ENCODE results near the gene TSPAN17.

The TSPAN17 gene

DNA sequence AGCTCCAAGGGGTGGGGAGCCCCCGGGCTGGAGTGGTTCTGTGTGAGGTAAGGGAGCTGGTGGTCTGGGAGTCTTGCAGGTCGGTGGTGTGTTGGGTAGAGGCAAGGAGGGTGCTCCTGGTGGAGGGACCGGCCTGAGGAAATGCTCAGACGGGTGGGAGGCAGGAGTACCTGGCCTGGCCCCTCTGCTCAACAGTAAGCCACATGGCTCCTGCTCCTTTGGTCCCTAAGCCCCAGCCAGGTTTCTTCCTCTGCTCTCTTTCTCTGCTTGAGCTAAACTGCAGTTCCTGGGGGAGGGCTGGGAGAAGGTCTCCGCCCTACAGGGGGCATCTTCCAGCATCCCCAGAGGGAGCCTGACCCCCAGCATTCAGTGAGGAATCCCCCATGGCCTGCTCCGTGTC, 17.2 kb downstream of the TSPAN17 start:
- no CpG with 5 or more reads among the region's 6 CpGs for WGBS (ENCODE audit: extremely low coverage, insufficient coverage, low lambda C conversion rate)
- no peak overlapping the region for H3K27ac ChIP-seq (ENCODE audit: low read depth, low read length)

DNA sequence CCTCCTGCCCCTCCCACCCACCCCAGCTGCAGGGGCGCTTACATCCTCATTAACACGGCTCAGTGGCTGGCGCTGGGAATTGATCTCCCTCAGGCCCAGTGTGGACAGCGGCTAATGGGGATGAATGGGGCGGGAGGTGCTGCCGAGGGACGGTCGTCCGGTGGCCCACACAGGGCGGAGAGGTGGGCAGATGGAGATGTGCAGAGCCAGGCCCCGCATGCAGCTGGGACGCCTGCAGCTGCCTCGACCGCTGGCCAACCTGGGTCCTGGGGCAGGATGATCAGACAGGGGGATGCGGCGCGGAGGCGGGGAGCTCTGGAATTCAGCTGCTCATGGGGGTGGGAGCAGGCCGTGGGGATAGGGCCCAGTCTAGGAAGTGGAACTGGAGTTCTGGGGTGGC, 17.6 kb downstream of the TSPAN17 start:
- Histone ChIP-seq H3K79me1 (ENCODE audit: low read length) (no peaks in the 10 kb centered on the region), H2BK5ac (ENCODE audit: low read length) (no peak overlapping the region), H3K4me2 (ENCODE audit: low read length) (no peak overlapping the region), H3K27ac (ENCODE audit: low read depth, low read length) (no peak overlapping the region), H4K8ac (ENCODE audit: low read depth, low read length) (no peak overlapping the region), H3K4me3 (ENCODE audit: low read length) (no peak overlapping the region), H3K4me1 (ENCODE audit: control insufficient read depth, low read depth, low read length) (no peaks in the 10 kb centered on the region), H2AK5ac (ENCODE audit: low read length) (no peak overlapping the region), H3K9ac (ENCODE audit: low read length) (no peak overlapping the region), H2BK120ac (ENCODE audit: low read depth, low read length) (no peak overlapping the region), H3K56ac (ENCODE audit: low read length) (no peak overlapping the region), H2BK15ac (replicated peaks; ENCODE audit: low read depth) (no peak overlapping the region), H3K79me2 (ENCODE audit: control insufficient read depth, insufficient read depth, low read length) (no peaks in the 10 kb centered on the region), H3K4ac (ENCODE audit: low read depth, low read length) (no peak overlapping the region), H3K36me3 (ENCODE audit: control insufficient read depth, insufficient read depth, low read length) (no peaks in the 10 kb centered on the region), H4K5ac (ENCODE audit: low read length) (no peak overlapping the region), H3K18ac (ENCODE audit: low read length) (no peak overlapping the region), H3K27me3 (ENCODE audit: insufficient read depth, low read length, poor library complexity) (no peaks in the 10 kb centered on the region), H3K23ac (ENCODE audit: low read length) (no peak overlapping the region)
- no peak for DNase-seq
- no CpG with 5 or more reads among the region's 19 CpGs for WGBS (ENCODE audit: extremely low coverage, insufficient coverage, low lambda C conversion rate)

More for the DNA sequence above, 17.2 kb downstream of the TSPAN17 start:
- H3K23ac ChIP-seq (ENCODE audit: low read length) = no peak overlapping the region
- no peak overlapping the region for H3K9ac ChIP-seq (ENCODE audit: low read length)
- H4K8ac ChIP-seq (ENCODE audit: low read depth, low read length) = no peak overlapping the region
- H3K79me2 ChIP-seq (ENCODE audit: control insufficient read depth, insufficient read depth, low read length) = no peaks in the 10 kb centered on the region
- H3K4me2 ChIP-seq (ENCODE audit: low read length) = no peak overlapping the region
- H3K4me3 ChIP-seq (ENCODE audit: low read length) = no peak overlapping the region
- no peak overlapping the region for H4K5ac ChIP-seq (ENCODE audit: low read length)
- H3K4ac ChIP-seq (ENCODE audit: low read depth, low read length) = no peak overlapping the region
- H3K56ac ChIP-seq (ENCODE audit: low read length) = no peak overlapping the region
- H3K4me1 ChIP-seq (ENCODE audit: control insufficient read depth, low read depth, low read length) = no peaks in the 10 kb centered on the region
- H3K27me3 ChIP-seq (ENCODE audit: insufficient read depth, low read length, poor library complexity) = no peaks in the 10 kb centered on the region
- no peak for DNase-seq
- H2BK120ac ChIP-seq (ENCODE audit: low read depth, low read length) = no peak overlapping the region
- no peak overlapping the region for H2BK5ac ChIP-seq (ENCODE audit: low read length)
- H3K18ac ChIP-seq (ENCODE audit: low read length) = no peak overlapping the region
- H3K79me1 ChIP-seq (ENCODE audit: low read length) = no peaks in the 10 kb centered on the region
- no peaks in the 10 kb centered on the region for H3K36me3 ChIP-seq (ENCODE audit: control insufficient read depth, insufficient read depth, low read length)
- no peak overlapping the region for H2AK5ac ChIP-seq (ENCODE audit: low read length)
- H2BK15ac ChIP-seq (replicated peaks; ENCODE audit: low read depth) = no peak overlapping the region

DNA sequence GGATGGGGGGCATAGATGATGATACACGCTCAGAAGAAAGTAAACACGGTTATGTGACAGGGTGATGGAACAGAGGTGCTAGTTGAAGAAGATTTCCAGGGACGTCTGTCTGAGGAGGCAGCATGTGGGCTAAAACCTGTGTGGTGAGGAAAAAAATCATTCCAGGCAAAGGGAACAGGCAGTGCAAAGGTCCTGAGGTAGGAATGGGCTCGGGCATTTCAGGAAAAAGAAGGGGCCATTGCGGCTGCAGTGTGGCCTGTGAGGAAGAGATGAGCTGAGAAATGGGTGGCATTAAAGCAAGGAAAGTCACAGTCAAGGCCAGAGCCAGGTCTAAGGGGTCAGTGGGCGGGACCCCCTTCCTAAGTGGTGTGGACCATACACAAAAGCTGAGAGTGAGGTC, 18.2 kb downstream of the TSPAN17 start:
- no CpG with 5 or more reads among the region's 6 CpGs for WGBS (ENCODE audit: extremely low coverage, insufficient coverage, low lambda C conversion rate)
- H3K79me1 ChIP-seq (ENCODE audit: low read length) = no peaks in the 10 kb centered on the region

DNA sequence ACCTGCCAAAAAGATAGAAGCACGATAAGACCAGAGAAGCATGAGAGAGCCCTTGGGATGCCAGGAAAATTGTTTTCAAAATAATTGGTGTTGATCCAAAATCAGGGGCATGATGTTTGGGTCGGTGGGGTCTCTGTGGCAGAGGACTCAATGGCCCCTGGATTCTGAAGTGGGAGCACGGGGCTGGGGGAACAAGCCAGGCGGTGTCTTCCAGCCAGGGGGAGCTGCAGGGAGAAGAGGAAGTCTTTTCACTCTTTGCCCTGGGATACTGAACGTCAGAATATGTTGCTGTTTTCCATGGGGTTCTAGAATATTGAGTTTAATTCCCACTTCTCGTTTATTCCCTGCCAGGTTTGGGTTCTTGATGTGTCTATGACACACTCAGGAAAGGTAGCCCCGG, 20.4 kb downstream of the TSPAN17 start:
- no peak overlapping the region for H3K56ac ChIP-seq (ENCODE audit: low read length)
- no peak overlapping the region for H4K5ac ChIP-seq (ENCODE audit: low read length)
- H3K79me1 ChIP-seq (ENCODE audit: low read length) = no peaks in the 10 kb centered on the region
- H3K4me1 ChIP-seq (ENCODE audit: control insufficient read depth, low read depth, low read length) = no peaks in the 10 kb centered on the region
- no peak overlapping the region for H3K27ac ChIP-seq (ENCODE audit: low read depth, low read length)
- H3K79me2 ChIP-seq (ENCODE audit: control insufficient read depth, insufficient read depth, low read length) = no peaks in the 10 kb centered on the region
- H3K4me2 ChIP-seq (ENCODE audit: low read length) = no peak overlapping the region
- no peak overlapping the region for H2BK15ac ChIP-seq (replicated peaks; ENCODE audit: low read depth)
- no peak overlapping the region for H3K18ac ChIP-seq (ENCODE audit: low read length)
- no peak overlapping the region for H3K9ac ChIP-seq (ENCODE audit: low read length)
- WGBS (ENCODE audit: extremely low coverage, insufficient coverage, low lambda C conversion rate) = no CpG with 5 or more reads among the region's 7 CpGs
- no peak overlapping the region for H3K4ac ChIP-seq (ENCODE audit: low read depth, low read length)
- no peak overlapping the region for H4K8ac ChIP-seq (ENCODE audit: low read depth, low read length)
- no peak overlapping the region for H3K4me3 ChIP-seq (ENCODE audit: low read length)
- no peak overlapping the region for H2BK5ac ChIP-seq (ENCODE audit: low read length)
- no peak for DNase-seq
- H2BK120ac ChIP-seq (ENCODE audit: low read depth, low read length) = no peak overlapping the region
- no peak overlapping the region for H3K23ac ChIP-seq (ENCODE audit: low read length)
- no peaks in the 10 kb centered on the region for H3K27me3 ChIP-seq (ENCODE audit: insufficient read depth, low read length, poor library complexity)
- H3K36me3 ChIP-seq (ENCODE audit: control insufficient read depth, insufficient read depth, low read length) = no peaks in the 10 kb centered on the region
- no peak overlapping the region for H2AK5ac ChIP-seq (ENCODE audit: low read length)

More for the DNA sequence above, 18.2 kb downstream of the TSPAN17 start:
- Histone ChIP-seq H3K4me2 (ENCODE audit: low read length) (no peak overlapping the region), H3K27ac (ENCODE audit: low read depth, low read length) (no peak overlapping the region), H3K23ac (ENCODE audit: low read length) (peak overlapping the region; percentile 66), H4K5ac (ENCODE audit: low read length) (no peak overlapping the region), H3K27me3 (ENCODE audit: insufficient read depth, low read length, poor library complexity) (no peaks in the 10 kb centered on the region), H3K56ac (ENCODE audit: low read length) (no peak overlapping the region), H2AK5ac (ENCODE audit: low read length) (no peak overlapping the region), H4K8ac (ENCODE audit: low read depth, low read length) (no peak overlapping the region), H3K79me2 (ENCODE audit: control insufficient read depth, insufficient read depth, low read length) (no peaks in the 10 kb centered on the region), H2BK15ac (replicated peaks; ENCODE audit: low read depth) (no peak overlapping the region), H3K4me1 (ENCODE audit: control insufficient read depth, low read depth, low read length) (no peaks in the 10 kb centered on the region), H2BK5ac (ENCODE audit: low read length) (no peak overlapping the region), H2BK120ac (ENCODE audit: low read depth, low read length) (no peak overlapping the region), H3K18ac (ENCODE audit: low read length) (no peak overlapping the region), H3K9ac (ENCODE audit: low read length) (no peak overlapping the region), H3K4ac (ENCODE audit: low read depth, low read length) (no peak overlapping the region), H3K4me3 (ENCODE audit: low read length) (no peak overlapping the region), H3K36me3 (ENCODE audit: control insufficient read depth, insufficient read depth, low read length) (no peaks in the 10 kb centered on the region)
- no peak for DNase-seq

DNA sequence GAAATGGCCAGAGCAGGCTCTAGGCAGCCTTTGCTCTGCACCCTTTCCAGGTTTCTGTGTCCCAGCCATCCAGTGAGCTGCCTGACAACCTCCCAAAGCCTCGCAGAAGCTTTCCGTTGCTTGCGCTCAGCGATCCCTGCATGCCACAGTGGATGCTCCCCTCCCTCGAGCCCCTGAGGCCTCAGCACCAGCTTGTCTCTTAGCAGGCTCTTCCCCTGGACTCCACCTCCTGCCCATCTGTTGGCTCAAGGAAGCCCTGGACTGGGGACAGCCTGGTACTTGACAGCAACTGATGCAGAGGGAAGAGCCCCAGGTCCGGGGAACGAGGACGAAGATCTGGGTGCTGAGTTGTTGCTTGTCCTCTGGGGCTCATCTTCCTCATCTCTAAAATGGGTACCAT, 23.2 kb downstream of the TSPAN17 start:
- no peak for DNase-seq
- Histone ChIP-seq H3K79me2 (ENCODE audit: control insufficient read depth, insufficient read depth, low read length) (no peaks in the 10 kb centered on the region), H3K56ac (ENCODE audit: low read length) (no peak overlapping the region), H4K8ac (ENCODE audit: low read depth, low read length) (no peak overlapping the region), H3K4me3 (ENCODE audit: low read length) (no peak overlapping the region), H3K79me1 (ENCODE audit: low read length) (no peaks in the 10 kb centered on the region), H2BK5ac (ENCODE audit: low read length) (no peak overlapping the region), H3K18ac (ENCODE audit: low read length) (no peak overlapping the region), H2BK15ac (replicated peaks; ENCODE audit: low read depth) (no peak overlapping the region), H3K4me2 (ENCODE audit: low read length) (no peak overlapping the region), H3K27ac (ENCODE audit: low read depth, low read length) (no peak overlapping the region), H3K36me3 (ENCODE audit: control insufficient read depth, insufficient read depth, low read length) (no peaks in the 10 kb centered on the region), H2AK5ac (ENCODE audit: low read length) (no peak overlapping the region), H4K5ac (ENCODE audit: low read length) (no peak overlapping the region), H3K4ac (ENCODE audit: low read depth, low read length) (no peak overlapping the region), H3K23ac (ENCODE audit: low read length) (no peak overlapping the region), H3K27me3 (ENCODE audit: insufficient read depth, low read length, poor library complexity) (no peaks in the 10 kb centered on the region), H2BK120ac (ENCODE audit: low read depth, low read length) (no peak overlapping the region), H3K9ac (ENCODE audit: low read length) (no peak overlapping the region), H3K4me1 (ENCODE audit: control insufficient read depth, low read depth, low read length) (peaks cover under 1% of the 10 kb centered on the region)
- WGBS (ENCODE audit: extremely low coverage, insufficient coverage, low lambda C conversion rate) = no CpG with 5 or more reads among the region's 8 CpGs

DNA sequence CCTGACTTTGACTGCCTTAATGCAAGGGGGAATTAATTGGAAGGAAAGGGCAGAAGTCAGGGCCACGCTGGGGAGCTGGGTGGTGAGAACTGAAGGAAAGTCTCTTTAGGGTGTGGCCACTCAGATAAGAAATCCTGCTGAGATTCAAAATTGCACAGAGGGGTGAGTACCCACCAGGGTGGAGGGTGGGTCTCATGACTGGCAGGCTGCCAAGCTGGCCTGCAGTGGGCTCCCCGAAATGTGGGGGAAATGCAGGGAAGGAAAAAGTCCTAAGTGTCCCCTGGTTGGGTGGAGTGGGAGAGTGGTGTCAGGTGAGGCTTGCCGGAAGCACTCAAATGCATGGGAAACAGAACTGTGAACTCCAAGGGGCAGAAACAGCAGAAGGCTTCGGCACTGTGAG, 24.1 kb downstream of the TSPAN17 start:
- Histone ChIP-seq H3K4me2 (ENCODE audit: low read length) (no peak overlapping the region), H3K18ac (ENCODE audit: low read length) (no peak overlapping the region), H3K9ac (ENCODE audit: low read length) (no peak overlapping the region), H2BK5ac (ENCODE audit: low read length) (no peak overlapping the region), H4K8ac (ENCODE audit: low read depth, low read length) (no peak overlapping the region), H3K23ac (ENCODE audit: low read length) (no peak overlapping the region), H2BK15ac (replicated peaks; ENCODE audit: low read depth) (no peak overlapping the region), H3K36me3 (ENCODE audit: control insufficient read depth, insufficient read depth, low read length) (no peaks in the 10 kb centered on the region), H3K79me2 (ENCODE audit: control insufficient read depth, insufficient read depth, low read length) (no peaks in the 10 kb centered on the region), H3K4me3 (ENCODE audit: low read length) (no peak overlapping the region), H3K4me1 (ENCODE audit: control insufficient read depth, low read depth, low read length) (peaks cover 3% of the 10 kb centered on the region), H2AK5ac (ENCODE audit: low read length) (no peak overlapping the region), H3K27ac (ENCODE audit: low read depth, low read length) (no peak overlapping the region), H3K79me1 (ENCODE audit: low read length) (no peaks in the 10 kb centered on the region), H3K56ac (ENCODE audit: low read length) (no peak overlapping the region), H3K27me3 (ENCODE audit: insufficient read depth, low read length, poor library complexity) (no peaks in the 10 kb centered on the region), H2BK120ac (ENCODE audit: low read depth, low read length) (no peak overlapping the region), H4K5ac (ENCODE audit: low read length) (no peak overlapping the region), H3K4ac (ENCODE audit: low read depth, low read length) (no peak overlapping the region)
- DNase-seq = no peak
- WGBS (ENCODE audit: extremely low coverage, insufficient coverage, low lambda C conversion rate) = no CpG with 5 or more reads among the region's 4 CpGs

Data from mesendoderm (in vitro differentiated cells).